SK-N-MC (cell line): Measurements from ENCODE around the gene JMJD7.

Source experiments
- EZH2 ChIP-seq: fragments of 200-600 bp; sonication (generic); IDR thresholded peaks from one replicate; pipeline ENCODE4 v1.6.1; 2017; ENCODE audit warnings: antibody characterized with exemption
- FOXP2 ChIP-seq: optimal IDR thresholded peaks from 2 replicates; pipeline ENCODE3; 2011; ENCODE audit warnings: mild to moderate bottlenecking, moderate library complexity; ENCODE audit not compliant: insufficient read depth; ENCODE audit errors: extremely low read length, control extremely low read depth
- POLR2AphosphoS5 ChIP-seq: IDR thresholded peaks from 2 replicates; pipeline ENCODE4 v1.6.1; 2012; ENCODE audit warnings: mild to moderate bottlenecking, low read depth, low read length, borderline replicate concordance

DNA sequence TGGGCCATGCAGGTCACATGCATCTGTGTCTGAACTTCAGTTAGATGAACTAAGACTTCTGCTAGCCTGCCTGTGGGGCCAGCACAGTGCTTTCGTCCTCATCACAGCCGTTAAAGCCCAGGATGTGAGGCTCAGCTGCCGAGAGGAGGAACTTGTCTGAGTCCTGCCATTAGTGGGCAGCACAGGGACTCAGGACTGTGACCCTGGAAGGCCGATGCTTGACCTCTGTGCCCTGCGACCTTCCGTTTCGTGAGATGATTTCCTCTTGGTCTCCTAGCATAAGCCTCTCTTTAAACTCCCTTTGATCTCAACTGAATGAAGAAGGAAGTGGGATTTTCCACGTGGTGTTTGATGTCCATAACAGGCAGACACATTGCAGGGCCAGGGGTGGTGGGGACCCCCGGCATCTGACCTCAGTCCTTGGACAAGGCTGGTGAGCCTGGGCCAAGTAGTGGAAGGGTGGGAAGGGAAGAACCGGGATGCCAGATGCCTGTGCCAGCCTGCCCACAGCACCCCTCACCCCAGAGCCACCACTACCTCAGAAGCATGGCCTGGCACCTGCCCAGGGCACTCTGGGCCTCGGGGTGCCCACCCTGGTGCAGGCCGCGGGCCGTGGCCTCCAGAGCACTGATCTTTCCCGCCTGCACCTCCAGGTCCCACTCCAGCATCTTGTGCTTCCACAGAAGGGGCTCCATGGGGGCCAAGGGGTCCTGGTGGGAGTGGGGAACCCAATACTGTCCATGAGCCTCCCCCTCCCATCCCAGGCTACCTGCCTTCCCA, 32.3 kb downstream of the JMJD7 start:
- TF ChIP-seq EZH2 = no peak
- TF ChIP-seq POLR2AphosphoS5 = no peak
- TF ChIP-seq FOXP2 = no peak
